NCI-H526 (cell line): ENCODE results near the gene LRRC59.
"Not testable (repeated sequence)": the region's sequence is repeated elsewhere in the genome, so short reads cannot be mapped to it uniquely, and the experiment has no call there.

Experiments
- DNase-seq, 2 experiments: peaks; one replicate each; lab custom pipeline; 2025; lab: John Stamatoyannopoulos, UW

LRRC59 gene

DNA sequence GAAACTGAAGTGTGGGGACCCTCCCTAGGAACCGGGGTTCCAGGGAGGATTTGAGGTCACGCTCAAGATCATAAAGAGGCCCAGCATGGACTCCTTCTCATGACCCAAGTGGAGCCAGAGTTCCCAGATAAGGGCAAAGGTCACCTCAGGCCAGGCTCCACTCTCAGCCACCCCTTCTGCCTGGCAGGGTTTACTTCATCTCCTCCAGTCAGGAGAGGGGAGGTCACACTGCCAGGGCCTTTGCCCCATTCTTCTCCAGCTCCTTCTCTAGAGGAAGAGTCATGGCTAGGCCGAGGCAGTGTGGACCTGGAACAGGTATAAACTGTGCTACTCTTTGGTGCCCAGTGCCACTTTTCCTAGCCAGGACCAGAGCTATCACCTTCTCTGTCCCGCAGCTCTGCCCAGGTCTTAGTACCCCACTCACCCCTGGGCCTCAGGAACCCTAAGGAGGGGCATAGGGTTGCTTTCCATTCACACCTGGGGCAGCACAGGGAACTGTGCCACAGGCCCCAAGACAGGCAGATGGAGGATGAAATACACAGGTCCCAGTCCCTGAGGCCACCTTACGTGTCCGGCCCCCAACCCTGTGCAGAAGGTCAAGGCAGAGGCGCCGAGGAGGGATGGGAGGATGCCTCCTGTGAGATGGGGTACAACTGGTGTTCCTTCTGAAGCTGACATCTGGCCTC, 27.8 kb upstream of the LRRC59 start:
- DNase-seq = no peak

DNA sequence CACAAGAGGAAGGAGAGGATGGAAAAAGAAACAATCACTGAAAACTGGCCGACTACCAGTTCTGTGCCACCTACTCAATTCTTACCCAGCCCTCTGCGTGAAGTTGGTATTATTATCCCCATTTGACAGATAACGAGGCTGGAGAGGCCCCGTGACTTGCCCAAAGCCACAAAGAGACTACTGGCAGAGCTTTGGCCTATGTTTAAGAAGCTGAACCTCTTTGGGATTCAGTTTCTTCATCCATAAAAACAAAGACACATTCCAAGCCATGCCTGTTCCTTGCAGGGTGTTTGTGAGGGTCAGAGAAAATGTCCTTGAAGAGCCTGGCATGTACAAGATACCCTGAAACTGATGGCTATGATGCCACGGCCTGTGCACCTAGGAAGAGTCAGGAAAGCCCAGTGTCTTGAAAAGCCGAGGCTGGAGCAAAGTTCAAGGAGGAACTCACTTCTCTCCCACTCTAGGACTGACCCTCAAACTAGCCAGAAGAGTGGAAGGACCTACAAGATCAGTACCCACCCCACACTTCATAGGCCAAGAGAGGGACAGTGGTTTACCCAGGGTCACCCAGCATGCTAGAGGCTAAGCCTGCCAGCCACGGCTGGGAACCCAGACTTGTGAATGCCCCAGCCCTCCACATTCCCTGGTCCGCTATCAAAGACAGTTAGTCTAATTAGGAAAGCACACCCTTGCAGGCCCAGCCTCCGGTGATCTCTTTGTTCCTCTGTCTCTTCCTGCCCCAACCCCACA, 27.1 kb upstream of the LRRC59 start:
- DNase-seq = no peak

DNA sequence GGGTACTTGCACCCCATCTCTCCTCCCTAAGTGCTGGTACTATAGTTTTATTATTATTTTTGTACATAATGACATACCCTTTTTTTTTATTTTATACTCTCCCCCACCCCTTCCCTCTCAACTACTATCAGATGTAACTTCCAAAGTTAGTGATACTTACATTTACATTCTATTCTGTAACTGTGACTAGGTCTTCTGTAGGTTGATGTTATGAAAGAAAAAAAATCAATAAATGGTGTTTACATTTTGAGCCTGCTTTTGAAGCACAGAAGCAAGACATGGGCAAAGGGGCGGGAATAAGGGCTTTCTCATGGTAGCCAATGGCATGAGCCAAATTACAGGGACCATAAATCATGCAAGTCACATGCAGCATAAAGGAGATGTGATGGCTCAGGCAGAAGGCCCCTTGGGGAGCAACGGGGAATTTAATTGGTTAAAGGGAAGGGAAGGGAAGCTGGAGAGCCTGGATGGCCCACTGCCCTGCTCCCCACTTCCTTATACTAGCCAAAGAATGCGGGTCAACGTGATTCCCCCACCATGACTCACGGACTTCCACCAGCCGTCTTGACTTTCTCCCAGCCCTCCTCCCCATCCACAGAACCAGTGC, 26.3 kb upstream of the LRRC59 start:
- no peak for DNase-seq

DNA sequence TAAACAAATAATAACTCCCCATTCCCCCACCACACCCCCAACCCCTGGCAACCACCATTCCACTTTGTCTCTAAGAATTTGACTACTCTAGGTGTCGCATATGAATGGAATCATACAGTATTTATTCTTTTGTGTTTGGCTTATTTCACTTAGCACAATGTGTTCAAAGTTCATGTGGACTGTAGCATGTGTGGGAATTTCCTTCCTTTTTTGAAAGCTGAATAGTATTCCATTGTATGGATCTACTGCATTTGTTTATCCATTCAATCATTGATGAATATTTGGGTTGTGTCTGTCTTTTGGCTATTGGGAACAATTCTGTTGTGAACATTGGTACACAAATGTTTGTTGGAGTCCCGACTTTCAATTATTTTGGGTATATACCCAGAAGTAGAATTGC, 25.4 kb upstream of the LRRC59 start:
- DNase-seq = no peak

DNA sequence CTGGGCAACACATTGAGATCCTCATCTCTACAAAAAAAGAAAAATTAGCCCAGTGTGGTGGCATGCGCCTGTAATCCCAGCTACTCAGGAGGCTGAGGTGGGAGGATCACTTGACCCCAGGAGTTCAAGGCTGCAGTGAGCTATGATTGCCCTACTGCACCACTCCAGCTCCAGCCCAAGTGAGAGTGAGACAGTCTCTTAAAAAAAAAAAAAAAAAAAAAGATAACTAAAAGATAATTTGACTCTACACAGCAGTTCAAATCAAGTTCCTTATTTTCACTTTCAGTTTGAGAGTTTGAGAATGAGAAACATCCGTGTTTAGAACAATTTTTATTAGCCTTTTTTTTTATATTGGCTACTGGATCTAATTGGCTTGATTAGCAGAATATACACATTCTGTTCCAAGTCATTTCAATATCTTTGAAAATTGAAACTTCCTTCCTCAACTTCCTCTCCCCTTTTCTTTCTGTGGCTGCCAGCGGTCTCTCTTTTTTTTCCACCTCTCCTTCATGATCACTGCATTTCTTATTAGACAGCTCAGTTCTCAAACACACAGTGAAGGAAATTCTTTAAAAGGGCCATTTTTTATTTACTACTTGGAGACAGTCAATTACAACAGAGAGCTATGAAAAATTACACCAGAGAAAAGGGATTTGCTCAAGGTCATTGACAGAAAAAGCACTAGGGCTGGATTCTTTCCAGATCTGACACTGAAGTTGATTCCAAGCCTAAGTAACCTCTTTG, 24.2 kb upstream of the LRRC59 start:
- no peak for DNase-seq

DNA sequence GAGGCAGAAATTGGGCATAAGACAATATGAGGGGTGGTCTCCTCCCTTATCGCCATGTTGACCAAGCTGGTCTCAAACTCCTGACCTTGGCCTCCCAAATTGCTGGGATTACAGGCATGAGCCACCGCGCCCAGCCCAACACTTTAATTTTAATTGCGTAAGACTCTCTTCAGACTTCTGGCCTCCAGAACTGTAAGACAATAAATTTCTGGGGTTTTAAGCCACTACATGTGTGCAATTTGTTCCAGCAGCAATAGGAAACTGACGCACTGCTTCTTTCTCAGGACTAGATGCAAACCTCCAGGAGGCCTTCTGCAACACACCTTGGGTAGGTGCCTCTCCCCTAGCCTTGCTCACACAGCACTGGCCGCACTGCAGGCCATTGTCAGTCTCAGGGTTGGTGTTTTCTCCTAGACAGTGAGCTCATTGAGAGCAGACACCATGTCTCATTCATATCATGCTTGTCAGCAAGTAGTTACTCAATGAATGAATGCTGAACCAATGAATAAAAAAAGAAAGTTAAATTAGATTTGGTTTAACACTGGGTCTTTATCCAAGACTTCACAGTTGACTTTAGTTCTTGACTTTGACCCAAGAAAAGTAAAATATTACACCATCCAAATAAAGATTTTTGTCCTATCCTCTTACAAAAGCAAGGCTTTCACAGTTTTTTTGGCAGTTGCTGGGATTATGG, 23.2 kb upstream of the LRRC59 start:
- DNase-seq = no peak

DNA sequence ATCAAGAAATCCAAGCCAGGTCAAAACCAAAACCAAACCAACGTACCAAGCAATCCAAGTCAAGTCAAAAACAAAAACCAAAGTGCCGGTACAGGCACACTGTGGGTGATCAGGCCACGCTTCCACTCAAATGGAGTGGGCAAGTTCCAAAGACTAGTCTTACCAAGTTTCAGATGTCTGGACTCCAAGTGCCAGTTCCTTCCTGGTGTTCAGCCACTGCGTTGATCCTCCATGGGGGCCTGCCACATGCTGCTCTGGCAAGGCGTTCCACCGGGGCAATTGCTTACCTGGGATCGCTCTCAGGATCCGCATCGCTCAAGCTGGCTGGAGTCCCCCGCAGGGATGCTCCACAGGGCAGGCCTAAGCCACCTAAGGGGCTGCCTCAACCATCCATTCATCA, 22.3 kb upstream of the LRRC59 start:
- DNase-seq = not testable (repeated sequence)

DNA sequence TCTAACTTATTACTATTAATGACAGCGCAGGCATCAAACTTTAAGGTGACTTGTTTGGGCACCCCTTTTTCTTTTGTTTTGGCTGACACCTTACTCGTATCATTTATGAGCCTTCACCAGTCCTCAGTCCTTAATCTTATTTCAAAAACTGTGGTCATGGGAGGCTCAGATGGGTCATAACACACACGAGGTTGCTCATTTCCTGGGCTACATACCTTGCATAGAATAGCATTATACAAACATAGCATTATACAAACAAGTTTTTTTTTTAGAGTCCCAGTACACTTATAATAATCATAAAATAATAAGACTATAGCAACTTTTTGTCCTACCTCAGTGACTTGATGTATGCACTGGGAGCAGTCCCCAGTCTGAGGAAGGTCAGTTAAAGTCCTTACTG, 17.5 kb upstream of the LRRC59 start:
- DNase-seq = no peak

DNA sequence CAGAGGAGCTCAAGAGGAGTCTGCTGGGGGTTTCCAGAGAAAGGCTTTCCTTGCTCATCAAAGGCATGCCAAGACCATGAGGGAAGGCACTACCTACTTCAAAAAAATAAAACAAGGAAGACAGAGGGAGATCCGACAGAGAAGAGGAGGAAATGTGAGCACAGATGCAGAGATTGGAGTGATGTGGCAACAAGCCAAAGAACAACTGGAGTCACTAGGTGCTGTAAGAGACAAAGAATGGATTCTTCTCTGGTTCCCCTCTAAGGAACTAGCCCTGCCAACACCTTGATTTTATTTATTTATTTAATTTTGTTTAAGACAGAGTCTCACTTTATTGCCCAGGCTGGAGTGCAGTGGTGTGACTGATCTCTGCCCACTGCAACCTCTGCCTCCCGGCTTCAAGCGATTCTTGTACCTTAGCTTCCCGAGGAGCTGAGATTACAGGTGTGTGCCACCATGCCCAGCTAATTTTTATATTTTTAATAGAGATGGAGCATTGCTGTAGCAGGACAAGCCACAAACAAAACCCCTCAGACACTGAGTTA, 14.9 kb upstream of the LRRC59 start:
- DNase-seq = no peak

DNA sequence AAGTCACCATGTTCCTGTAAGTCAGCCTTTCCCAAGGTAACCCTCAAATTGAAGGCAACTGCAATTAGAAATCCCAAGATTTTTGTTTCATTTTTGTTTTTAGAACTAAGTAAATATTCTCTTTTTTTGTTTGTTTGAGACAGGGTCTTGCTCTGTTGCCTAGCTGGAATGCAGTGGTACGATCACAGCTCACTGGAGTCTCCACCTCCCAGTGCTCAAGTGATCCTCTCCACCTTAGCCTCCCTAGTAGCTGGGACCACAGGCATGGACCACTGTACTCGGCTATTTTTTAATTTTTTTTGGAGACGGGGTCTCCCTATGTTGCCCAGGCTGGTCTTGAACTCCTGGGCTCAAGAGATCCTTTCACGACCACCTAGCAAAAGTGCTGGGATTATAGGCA, 10.6 kb upstream of the LRRC59 start:
- DNase-seq = no peak

DNA sequence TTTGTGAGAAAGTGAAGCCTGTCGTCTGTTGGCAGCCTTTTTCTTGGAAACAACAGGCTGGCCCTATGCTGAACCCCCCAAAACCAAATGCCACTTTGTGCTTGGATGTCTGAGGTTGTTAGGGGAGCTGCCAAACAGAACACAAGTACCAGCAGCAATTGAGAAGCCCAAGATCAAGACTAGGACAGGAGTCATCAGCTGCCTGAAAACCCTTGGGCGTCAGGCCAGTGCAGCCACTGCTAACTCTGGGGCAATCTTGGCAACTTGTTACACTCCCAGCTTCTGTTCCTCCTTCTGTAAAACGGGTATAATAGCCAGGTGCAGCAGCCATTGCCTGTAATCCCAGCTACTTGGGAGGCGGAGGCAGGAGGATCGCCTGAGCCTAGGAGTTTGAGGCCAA, 9.3 kb upstream of the LRRC59 start:
- DNase-seq = no peak

DNA sequence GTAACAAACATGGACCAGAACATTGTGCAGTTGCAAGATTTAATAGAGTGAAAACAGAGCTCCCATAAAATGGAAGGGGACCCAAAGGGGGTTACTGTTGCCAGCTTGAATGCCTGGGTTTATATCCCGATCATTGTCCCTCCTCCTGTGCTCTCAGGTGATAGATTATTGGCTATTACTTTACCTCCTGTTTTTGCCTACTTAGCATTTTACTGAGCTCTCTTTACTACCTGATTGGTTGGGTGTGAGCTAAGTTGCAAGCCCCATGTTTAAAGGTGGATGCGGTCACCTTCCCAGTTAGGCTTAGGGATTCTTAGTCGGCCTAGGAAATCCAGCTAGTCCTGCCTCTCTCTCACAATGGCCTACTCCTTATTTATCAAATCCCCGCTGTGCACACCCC, 8.0 kb upstream of the LRRC59 start:
- DNase-seq = not testable (repeated sequence)

DNA sequence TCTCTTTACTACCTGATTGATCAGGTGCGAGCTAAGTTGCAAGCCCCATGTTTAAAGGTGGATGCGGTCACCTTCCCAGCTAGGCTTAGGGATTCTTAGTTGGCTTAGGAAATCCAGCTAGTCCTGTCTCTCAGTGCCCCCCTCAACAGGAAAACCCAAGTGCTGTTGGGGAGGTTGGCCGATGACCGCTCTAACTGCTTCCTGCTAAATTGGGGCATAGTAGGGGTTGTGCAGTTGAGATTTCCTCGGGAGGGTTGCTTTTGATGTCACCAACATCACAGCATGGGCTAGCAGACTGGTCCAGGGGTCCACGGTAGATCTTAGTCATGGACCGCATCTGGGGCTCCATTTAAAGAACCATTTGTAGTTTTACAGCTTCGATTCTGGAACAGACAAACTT, 2.3 kb upstream of the LRRC59 start:
- not testable (repeated sequence) for DNase-seq

DNA sequence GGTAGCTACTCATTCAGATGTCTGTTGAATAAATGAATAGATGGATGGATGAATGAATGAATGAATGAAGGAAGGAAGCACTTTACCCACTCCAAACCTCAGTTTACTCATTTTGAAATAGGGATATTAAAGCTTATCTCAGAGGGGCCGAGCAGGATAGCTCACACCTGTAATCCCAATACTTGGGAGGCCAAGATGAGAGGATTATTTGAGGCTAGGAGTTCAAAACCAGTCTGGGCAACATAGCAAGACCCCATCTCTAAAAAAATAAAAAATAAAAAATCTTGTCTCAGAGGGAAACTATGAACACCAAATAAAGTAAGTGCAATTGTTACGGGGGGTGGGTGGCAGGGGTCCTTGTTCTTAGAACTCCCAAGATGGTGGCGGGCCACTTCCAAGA, 1.3 kb upstream of the LRRC59 start:
- not testable (repeated sequence) for DNase-seq

DNA sequence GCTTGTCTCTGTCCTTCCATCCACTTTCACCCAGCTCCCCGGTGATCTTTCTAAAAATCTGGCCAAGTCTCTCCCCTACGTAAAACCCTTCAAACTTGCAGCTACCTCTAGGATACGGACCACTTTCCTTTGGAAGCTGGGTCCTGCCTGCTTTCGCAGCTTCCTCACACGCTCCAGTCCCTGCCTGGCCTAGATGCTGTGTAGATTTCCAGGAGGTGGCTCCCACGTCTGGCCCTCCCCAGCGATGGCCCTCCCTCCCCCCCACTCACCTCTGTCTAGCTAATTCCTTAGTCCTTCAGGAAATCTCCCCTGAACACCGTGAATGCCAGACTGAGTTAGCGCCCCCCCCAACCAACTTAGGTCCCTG, 579 bp upstream of the LRRC59 start:
- peak; percentile 37 to 45 for DNase-seq

DNA sequence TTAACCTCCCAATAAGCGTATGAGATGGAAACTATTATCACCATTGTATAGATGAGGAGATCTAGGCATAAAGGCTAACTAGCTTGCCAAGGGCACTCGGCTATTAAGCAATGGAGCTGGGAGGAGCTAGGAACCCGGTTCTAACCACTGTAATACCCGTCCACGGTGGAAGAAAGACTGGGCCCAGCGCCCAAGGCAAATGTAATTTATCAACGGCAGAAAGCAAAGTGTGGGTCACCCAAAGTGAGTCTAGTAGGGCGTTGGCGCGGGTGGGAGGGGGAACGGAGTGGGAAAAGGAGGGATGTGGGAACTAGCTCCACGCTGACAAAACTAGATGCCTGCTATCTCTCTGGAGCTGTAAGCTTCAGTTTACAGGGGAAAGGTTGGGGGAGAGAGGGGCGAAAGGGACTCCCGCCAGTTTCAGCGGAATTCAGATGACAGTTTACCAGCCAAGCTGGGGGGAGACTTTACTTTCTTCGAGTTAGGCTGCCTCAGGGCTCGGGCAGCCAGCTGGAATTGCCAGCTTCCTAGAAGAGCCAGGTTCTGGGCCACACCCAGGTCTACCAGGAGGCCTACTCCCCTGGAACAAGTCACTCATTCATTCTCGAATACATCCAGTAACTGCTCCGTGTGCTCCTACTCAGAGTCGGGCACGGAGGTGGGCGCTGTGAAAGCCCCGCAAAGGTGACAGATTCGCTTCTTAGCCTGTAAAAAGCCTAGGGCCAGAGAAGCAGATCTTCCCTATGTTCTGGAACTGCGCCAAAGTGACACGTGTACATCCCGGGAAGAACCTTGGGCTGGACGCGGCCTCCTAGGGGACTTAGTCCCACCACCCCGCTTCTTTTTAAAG, 837 bp downstream of the LRRC59 start:
- peak; percentile 26 to 40 for DNase-seq

DNA sequence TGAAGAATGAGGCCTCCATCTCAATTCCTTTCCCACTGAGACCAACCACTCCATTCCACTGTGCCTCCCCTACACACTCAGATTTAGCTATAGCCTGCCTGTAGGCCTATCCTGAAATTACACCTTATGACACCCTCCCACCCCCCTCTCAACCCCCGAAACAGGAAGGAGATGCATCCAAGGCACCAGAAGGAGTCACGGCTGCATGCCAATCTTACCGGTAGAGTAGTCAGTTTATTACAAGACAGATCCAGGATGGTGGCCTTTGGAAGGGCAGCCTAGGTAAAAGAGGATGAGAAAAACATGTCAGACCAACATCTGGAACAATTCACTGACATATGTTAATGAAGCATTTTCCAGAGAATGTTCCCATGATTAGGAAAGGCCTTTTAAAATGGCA, 2.6 kb downstream of the LRRC59 start:
- no peak for DNase-seq

DNA sequence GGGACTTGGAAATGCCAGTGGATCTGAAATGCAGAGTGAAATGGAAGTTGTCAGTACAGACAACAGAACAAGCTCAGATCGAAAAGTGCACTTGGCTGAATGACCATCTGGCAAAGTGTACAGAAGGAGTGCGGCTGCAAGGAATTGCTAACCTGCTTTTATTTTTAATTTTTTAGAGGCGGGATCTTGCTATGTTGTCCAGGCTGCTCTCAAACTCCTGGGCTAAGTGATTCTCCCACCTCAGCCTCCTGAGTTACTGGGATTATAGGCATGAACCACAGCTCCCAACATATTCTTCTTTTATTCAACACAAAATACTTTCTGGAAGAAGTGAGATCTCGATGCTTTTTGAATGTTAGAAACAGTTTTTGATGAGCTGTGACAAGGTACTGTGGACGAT, 3.6 kb downstream of the LRRC59 start:
- no peak for DNase-seq

DNA sequence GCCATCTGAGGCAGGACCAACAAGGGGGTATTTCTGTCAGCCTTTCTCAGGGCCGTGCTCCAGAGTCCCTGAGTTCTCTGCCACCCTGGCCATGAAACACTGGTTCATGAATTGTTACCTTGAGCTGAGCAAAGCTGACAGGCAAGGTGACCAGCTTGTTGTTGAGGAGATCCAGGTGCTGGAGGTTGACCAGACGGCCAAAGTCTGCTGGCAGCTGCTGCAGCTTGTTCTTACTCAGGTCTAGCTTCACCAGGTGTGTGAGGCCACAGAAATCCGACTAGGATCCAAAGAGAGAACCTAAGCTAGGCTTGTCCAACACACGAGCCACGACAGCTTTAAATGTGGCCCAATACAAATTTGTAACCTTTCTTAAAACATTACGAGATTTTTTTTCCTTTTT, 4.7 kb downstream of the LRRC59 start:
- no peak for DNase-seq

DNA sequence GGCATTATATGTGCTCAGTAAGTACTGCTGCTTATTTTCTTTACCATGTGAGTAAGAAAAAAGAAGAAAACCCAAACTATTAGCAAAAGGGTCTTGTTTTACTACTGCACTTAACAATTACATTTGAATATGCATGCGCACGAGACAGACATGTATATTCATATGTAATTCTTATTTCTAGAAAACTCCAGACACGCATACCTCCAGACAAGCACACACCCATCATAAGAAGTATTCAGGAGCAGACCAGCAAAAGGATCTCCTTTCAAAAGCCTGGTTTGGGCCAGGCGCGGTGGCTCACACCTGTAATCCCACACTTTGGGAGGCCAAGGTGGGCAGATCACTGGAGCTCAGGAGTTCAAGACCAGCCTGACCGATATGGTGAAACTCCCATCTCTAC, 7.8 kb downstream of the LRRC59 start:
- DNase-seq = no peak

DNA sequence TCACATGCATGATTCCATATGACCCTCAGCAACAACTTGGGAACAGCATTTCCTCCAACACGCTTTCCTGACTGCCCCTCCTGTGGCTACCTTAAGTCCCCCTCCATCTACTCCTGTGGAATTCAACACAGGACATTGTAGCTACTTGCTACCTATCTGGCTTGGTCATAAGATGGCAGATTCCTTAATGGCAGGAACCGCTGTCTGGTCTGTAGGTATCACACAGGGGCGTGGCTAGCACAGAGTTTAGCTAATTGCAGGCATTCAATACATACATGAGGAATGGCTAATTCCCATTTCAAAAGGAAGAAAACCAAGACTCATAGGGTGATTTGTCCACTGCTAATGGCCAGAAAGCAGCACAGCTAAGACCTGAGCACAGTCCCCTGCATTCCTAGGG, 8.6 kb downstream of the LRRC59 start:
- no peak for DNase-seq
